Measurements from ENCODE around the gene IGSF11. TPM values are rescaled to one million over a fixed set of nuclear protein-coding genes. Genes with fewer than 3 reads are reported as not detected.
A peak's percentile ranks its signal among the peaks of the same experiment; 100 is the strongest.
"Not testable (repeated sequence)": the region's sequence is repeated elsewhere in the genome, so short reads cannot be mapped to it uniquely, and the experiment has no call there.

IGSF11 gene
- total RNA-seq, 4 donors from 2014 or later = 4.7 to 11.5 (median 8.6) TPM

DNA sequence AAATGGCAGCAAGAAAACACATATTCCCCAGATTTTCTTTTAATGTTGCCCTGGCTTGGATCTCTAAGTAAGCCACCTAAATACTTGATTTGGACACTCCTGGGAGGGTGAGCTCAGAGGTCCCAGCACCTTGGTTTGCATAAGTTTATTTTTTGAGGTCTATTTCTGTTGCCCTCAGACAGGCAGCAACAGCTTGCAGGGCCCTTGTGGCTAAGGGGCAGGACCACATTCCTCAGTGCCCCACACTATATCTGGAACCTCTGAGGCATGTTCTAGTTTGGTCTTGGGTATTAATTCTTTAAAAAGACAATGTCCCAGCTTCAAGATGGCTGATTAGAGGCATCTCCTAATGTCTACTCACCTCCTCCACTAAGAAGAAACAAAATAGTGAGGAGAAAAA is 57.5 kb downstream of the IGSF11 start:
- H3K9me3 ChIP-seq = no peaks in the 10 kb centered on the region
- TF ChIP-seq, protein P1, sequence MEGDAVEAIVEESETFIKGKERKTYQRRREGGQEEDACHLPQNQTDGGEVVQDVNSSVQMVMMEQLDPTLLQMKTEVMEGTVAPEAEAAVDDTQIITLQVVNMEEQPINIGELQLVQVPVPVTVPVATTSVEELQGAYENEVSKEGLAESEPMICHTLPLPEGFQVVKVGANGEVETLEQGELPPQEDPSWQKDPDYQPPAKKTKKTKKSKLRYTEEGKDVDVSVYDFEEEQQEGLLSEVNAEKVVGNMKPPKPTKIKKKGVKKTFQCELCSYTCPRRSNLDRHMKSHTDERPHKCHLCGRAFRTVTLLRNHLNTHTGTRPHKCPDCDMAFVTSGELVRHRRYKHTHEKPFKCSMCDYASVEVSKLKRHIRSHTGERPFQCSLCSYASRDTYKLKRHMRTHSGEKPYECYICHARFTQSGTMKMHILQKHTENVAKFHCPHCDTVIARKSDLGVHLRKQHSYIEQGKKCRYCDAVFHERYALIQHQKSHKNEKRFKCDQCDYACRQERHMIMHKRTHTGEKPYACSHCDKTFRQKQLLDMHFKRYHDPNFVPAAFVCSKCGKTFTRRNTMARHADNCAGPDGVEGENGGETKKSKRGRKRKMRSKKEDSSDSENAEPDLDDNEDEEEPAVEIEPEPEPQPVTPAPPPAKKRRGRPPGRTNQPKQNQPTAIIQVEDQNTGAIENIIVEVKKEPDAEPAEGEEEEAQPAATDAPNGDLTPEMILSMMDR (IDR thresholded peaks at IDR 0.05 in 4 of 5, conservative IDR thresholded peaks at IDR 0.05 in 1 of 5) = no peak
- no peak for TF ChIP-seq POLR2A (IDR thresholded peaks at IDR 0.05)
- H3K27ac ChIP-seq = no peak overlapping the region
- peaks cover 2 to 4% of the 10 kb centered on the region in 2 donors for H3K4me1 ChIP-seq
- in situ Hi-C loops (cut with MboI; ENCODE audit: low sequenced_read_pairs in 4 of 4) (no loop called here), intact Hi-C loops (cut with DNase I; ENCODE audit: low total_unique reads) (no loop called here)
- ATAC-seq (no peak), DNase-seq (no peak)
- H3K36me3 ChIP-seq = no peaks in the 10 kb centered on the region
- no peaks in the 10 kb centered on the region for H3K27me3 ChIP-seq
- no peak overlapping the region for H3K4me3 ChIP-seq

DNA sequence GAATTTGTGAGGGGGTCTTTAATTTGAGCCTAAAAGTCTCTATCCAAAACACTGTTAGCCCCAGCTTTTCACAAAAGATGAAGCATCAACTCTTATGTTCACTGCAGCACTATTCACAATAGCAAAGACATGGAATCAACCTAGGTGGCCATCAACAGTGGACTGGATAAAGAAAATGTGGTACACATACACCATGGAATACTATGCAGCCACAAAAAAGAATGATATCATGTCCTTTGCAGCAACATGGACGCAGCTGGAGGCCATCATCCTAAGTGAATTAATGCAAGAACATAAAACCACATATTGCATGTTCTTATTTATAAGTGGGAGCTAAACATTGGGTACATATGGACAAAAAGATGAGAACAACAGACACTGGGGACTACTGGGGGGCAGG is 59.2 kb downstream of the IGSF11 start:
- H3K4me3 ChIP-seq; DNase-seq; ATAC-seq; H3K27ac ChIP-seq; H3K9me3 ChIP-seq; H3K36me3 ChIP-seq; intact Hi-C loops (cut with DNase I; ENCODE audit: low total_unique reads); in situ Hi-C loops (cut with MboI; ENCODE audit: low sequenced_read_pairs in 4 of 4); H3K27me3 ChIP-seq: not testable (repeated sequence)
- peaks cover 2 to 11% of the 10 kb centered on the region in 2 donors for H3K4me1 ChIP-seq

DNA sequence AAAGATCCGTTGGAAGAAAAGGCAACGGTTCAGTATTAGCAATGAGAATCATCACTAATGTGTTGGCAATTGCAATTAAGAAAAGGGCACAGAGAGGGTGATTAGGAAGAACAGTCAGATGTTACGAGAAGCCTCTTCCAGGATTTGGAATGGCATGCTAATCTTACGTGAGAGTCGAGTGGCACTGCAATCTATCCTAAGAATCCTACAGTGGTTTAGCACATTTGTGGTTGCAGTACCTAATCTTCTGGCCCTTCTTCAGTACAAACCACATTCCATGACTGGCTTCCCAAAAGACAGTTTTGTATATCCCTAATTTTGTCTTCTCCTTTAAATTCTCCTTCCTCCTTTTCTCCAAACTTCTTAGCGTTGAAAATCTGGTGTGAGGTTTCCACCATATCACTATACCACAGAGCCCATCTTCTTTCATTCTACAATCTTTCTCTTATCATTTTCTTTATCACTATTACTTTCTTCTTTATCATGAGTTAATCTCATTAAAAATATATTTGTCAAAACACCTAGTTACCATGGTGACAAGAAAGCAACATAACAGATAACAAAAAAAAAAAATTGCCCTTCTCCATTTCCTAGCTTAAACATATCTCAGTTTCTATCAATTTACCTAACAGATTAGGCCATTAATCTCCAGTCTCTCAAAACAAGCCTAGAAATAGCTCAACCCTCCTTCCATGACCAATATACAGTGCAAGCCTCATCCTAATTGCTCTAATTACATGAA is 60.1 kb downstream of the IGSF11 start:
- no peak for DNase-seq
- H3K9me3 ChIP-seq = no peaks in the 10 kb centered on the region
- no peaks in the 10 kb centered on the region for H3K27me3 ChIP-seq
- H3K36me3 ChIP-seq = no peaks in the 10 kb centered on the region
- in situ Hi-C loops (cut with MboI; ENCODE audit: low sequenced_read_pairs in 4 of 4) = no loop called here
- intact Hi-C loops (cut with DNase I; ENCODE audit: low total_unique reads) = loop anchor here (5.0 kb wide), 1 partner anchor 42 kb away; no protein-coding TSS in a partner anchor
- ATAC-seq = no peak
- H3K27ac ChIP-seq = no peak overlapping the region
- H3K4me1 ChIP-seq = peaks cover 9 to 16% of the 10 kb centered on the region in 2 donors
- no peak overlapping the region for H3K4me3 ChIP-seq
- TF ChIP-seq, protein P1 (IDR thresholded peaks at IDR 0.05 in 4 of 5, conservative IDR thresholded peaks at IDR 0.05 in 1 of 5) = no peak

DNA sequence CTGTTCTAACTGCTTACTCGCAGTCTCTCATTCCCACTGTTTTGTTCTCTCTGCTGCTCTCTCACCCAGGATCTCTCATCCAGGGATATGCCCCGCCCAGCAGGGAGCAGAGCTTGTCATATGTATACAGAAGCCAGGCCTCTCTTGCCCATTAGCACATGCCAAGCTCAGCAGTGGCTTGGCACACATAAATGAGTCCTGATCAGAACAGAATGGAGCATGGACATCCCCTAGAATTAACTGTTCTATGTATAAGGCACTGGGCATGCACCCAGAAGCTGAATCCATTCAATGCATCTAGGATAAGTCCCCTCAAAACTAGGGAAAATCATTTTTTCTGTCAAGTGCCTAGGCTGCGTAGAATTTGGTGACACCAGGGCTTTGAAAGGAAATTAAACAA is 61.6 kb downstream of the IGSF11 start:
- Histone ChIP-seq H3K4me3 (no peak overlapping the region), H3K27me3 (no peaks in the 10 kb centered on the region), H3K36me3 (no peaks in the 10 kb centered on the region), H3K4me1 (peaks cover 20 to 25% of the 10 kb centered on the region in 2 donors), H3K27ac (no peak overlapping the region), H3K9me3 (no peaks in the 10 kb centered on the region)
- in situ Hi-C loops (cut with MboI; ENCODE audit: low sequenced_read_pairs in 4 of 4) (no loop called here), intact Hi-C loops (cut with DNase I; ENCODE audit: low total_unique reads) (loop anchor here (5.0 kb wide), 1 partner anchor 41 kb away; no protein-coding TSS in a partner anchor)
- ATAC-seq (peak in 1 of 2 donors; percentile 25), DNase-seq (no peak)
- no peak for TF ChIP-seq POLR2A (IDR thresholded peaks at IDR 0.05)
- TF ChIP-seq, protein P1 (IDR thresholded peaks at IDR 0.05 in 4 of 5, conservative IDR thresholded peaks at IDR 0.05 in 1 of 5) = no peak

DNA sequence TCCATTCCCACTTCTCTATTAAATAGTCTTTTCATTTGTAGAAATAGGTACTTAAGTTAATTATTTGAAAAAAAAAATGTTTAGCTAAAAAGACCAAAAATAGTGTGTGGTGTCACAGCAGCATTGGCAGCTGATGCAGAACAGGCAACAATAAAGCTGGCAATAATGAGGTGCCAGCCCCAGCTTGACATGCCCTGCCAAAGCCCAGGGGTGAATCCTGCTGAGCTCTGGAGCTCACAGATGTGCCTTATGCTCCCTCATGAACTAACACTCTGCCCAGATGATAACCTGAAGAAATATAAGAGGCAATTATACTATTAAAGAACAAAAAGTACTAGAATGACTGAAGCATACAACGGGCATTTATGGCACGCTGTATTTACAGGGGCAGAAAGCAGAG is 63.8 kb downstream of the IGSF11 start:
- Histone ChIP-seq H3K9me3 (no peaks in the 10 kb centered on the region), H3K4me3 (no peak overlapping the region), H3K27me3 (no peaks in the 10 kb centered on the region), H3K27ac (peak overlapping the region in 2 of 4 donors; percentile 0 to 4), H3K4me1 (peaks cover 24 to 26% of the 10 kb centered on the region in 2 donors), H3K36me3 (no peaks in the 10 kb centered on the region)
- in situ Hi-C loops (cut with MboI; ENCODE audit: low sequenced_read_pairs in 4 of 4) (no loop called here), intact Hi-C loops (cut with DNase I; ENCODE audit: low total_unique reads) (loop anchor here (5.0 kb wide), 1 partner anchor 39 kb away; no protein-coding TSS in a partner anchor)
- ATAC-seq (peak; percentile 39 to 71), DNase-seq (peak in 1 of 2 donors; percentile 36)
- TF ChIP-seq POLR2A (IDR thresholded peaks at IDR 0.05) = no peak
- TF ChIP-seq, protein P1 (IDR thresholded peaks at IDR 0.05 in 4 of 5, conservative IDR thresholded peaks at IDR 0.05 in 1 of 5) = no peak
